A172 (cell line): ENCODE results near the gene SELENOI. TPM values are rescaled to one million over a fixed set of nuclear protein-coding genes. Genes with fewer than 3 reads are reported as not detected.
"Not testable (repeated sequence)": the region's sequence is repeated elsewhere in the genome, so short reads cannot be mapped to it uniquely, and the experiment has no call there.

Experiments
- DNase-seq: peaks from one replicate; pipeline ENCODE4 v3.0.0-alpha.2; 2015; ENCODE audit warnings: low spot score
- total RNA-seq: library from RNA; depleted of rRNA; stranded (reverse); fragments of >200 nt; shearing (Covaris generic); gene quantifications from 2 replicates; pipeline ENCODE4 v1.2.3, GENCODE V29; 2014; rRNA removed

The SELENOI gene
- 19.0 and 20.6 TPM in 2 replicates for total RNA-seq

GRCh38 chr2:26345545-26346453, at the start of gene SELENOI:
SELENOI (plus strand) TSS chr2:26346143; CDS start chr2:26346233, 90 bp downstream.
- DNase-seq: peak; percentile 99

- no peak for DNase-seq
Measured at GRCh38 chr2:26297061-26297460, 48.9 kb upstream of the SELENOI start.

GRCh38 chr2:26298286-26298637, 47.7 kb upstream of the SELENOI start:
- no peak for DNase-seq

- DNase-seq: no peak
Measured at GRCh38 chr2:26298638-26299393, 47.1 kb upstream of the SELENOI start.

GRCh38 chr2:26299471-26300101, 46.4 kb upstream of the SELENOI start:
- DNase-seq: peak; percentile 59

GRCh38 chr2:26300234-26300925, 45.6 kb upstream of the SELENOI start:
- DNase-seq: no peak

GRCh38 chr2:26302846-26303245, 43.1 kb upstream of the SELENOI start:
- no peak for DNase-seq

- not testable (repeated sequence) for DNase-seq
Measured at GRCh38 chr2:26305094-26305493, 40.8 kb upstream of the SELENOI start.

GRCh38 chr2:26305540-26305939, 40.4 kb upstream of the SELENOI start:
- DNase-seq: no peak

GRCh38 chr2:26309921-26310320, 36.0 kb upstream of the SELENOI start:
- DNase-seq: no peak

- DNase-seq: no peak
Measured at GRCh38 chr2:26312471-26312870, 33.5 kb upstream of the SELENOI start.

GRCh38 chr2:26313446-26313845, 32.5 kb upstream of the SELENOI start:
- no peak for DNase-seq

- DNase-seq: no peak
Measured at GRCh38 chr2:26314243-26314642, 31.7 kb upstream of the SELENOI start.

- DNase-seq: no peak
Measured at GRCh38 chr2:26316041-26316440, 29.9 kb upstream of the SELENOI start.

GRCh38 chr2:26316845-26317244, 29.1 kb upstream of the SELENOI start:
- DNase-seq: no peak

- DNase-seq: no peak
Measured at GRCh38 chr2:26317377-26318105, 28.4 kb upstream of the SELENOI start.

GRCh38 chr2:26318950-26319349, 27.0 kb upstream of the SELENOI start:
- DNase-seq: no peak

GRCh38 chr2:26324479-26324878, 21.5 kb upstream of the SELENOI start:
- not testable (repeated sequence) for DNase-seq

- no peak for DNase-seq
Measured at GRCh38 chr2:26324903-26325302, 21.0 kb upstream of the SELENOI start.

- no peak for DNase-seq
Measured at GRCh38 chr2:26325851-26326250, 20.1 kb upstream of the SELENOI start.

- DNase-seq: no peak
Measured at GRCh38 chr2:26326514-26326913, 19.4 kb upstream of the SELENOI start.
